HG03342 (cell line): ENCODE data around the gene GTF3C5.
"Not testable (repeated sequence)": the region's sequence is repeated elsewhere in the genome, so short reads cannot be mapped to it uniquely, and the experiment has no call there.

Experiments used
- ATAC-seq: cut with Tn5 transposase; IDR thresholded peaks from one replicate; pipeline ENCODE4 v1.9.1; 2021; ENCODE audit warnings: mild to moderate bottlenecking, moderate library complexity; ENCODE audit not compliant: unreplicated experiment

The GTF3C5 gene

GRCh38 chr9:133067006-133067405, 36.2 kb downstream of the GTF3C5 start:
- no peak for ATAC-seq

DNA sequence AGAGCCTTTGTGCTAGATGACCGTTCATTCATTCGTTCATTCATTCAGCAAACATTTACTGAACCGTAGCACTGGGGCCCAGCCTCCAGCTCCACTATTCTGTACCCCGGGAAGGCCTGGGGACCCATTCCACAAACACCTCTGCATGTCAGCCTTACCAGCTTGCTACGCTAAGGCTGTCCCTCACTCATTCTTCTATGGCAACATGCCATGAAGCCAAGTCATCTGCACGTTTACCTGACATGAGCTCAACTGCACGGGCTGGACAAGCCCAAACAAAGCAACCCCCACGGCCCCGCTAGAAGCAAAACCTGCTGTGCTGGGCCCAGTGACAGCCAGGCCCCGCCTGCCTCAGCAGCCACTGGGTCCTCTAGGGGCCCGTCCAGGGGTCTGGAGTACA, 37.0 kb downstream of the GTF3C5 start:
- ATAC-seq, result no peak

DNA sequence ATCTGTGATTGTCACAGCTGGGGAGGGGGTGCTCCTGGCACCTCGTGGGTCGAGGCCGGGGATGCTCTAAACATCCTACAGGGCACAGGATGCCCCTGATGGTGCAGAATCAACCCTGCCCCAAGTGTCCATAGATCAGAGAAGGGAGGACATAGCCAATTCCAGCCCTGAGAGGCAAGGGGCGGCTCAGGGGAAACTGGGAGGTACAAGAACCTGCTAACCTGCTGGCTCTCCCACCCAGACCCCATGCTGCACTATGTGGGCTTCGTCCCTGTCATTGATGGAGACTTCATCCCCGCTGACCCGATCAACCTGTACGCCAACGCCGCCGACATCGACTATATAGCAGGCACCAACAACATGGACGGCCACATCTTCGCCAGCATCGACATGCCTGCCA, 37.6 kb downstream of the GTF3C5 start:
- not testable (repeated sequence) for ATAC-seq

DNA sequence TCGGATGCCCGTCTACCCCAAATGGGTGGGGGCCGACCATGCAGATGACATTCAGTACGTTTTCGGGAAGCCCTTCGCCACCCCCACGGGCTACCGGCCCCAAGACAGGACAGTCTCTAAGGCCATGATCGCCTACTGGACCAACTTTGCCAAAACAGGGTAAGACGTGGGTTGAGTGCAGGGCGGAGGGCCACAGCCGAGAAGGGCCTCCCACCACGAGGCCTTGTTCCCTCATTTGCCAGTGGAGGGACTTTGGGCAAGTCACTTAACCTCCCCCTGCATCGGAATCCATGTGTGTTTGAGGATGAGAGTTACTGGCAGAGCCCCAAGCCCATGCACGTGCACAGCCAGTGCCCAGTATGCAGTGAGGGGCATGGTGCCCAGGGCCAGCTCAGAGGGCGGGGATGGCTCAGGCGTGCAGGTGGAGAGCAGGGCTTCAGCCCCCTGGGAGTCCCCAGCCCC, 39.7 kb downstream of the GTF3C5 start:
- ATAC-seq, result not testable (repeated sequence)

DNA sequence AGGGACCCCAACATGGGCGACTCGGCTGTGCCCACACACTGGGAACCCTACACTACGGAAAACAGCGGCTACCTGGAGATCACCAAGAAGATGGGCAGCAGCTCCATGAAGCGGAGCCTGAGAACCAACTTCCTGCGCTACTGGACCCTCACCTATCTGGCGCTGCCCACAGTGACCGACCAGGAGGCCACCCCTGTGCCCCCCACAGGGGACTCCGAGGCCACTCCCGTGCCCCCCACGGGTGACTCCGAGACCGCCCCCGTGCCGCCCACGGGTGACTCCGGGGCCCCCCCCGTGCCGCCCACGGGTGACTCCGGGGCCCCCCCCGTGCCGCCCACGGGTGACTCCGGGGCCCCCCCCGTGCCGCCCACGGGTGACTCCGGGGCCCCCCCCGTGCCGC, 40.2 kb downstream of the GTF3C5 start:
- not testable (repeated sequence) for ATAC-seq

DNA sequence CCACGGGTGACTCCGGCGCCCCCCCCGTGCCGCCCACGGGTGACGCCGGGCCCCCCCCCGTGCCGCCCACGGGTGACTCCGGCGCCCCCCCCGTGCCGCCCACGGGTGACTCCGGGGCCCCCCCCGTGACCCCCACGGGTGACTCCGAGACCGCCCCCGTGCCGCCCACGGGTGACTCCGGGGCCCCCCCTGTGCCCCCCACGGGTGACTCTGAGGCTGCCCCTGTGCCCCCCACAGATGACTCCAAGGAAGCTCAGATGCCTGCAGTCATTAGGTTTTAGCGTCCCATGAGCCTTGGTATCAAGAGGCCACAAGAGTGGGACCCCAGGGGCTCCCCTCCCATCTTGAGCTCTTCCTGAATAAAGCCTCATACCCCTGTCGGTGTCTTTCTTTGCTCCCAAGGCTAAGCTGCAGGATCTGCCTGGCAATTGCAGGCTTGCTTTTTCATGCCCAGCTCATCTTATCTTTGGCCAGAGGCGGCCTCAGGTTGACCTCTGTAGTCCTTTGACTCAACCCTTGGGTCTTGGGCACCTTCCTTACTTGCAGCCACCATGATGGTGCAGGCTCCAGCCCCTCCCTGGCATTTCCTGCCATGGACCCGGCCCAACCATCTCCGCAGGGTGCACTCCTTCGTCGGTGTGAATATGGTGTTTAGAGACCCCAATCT, 40.8 kb downstream of the GTF3C5 start:
- no peak for ATAC-seq

DNA sequence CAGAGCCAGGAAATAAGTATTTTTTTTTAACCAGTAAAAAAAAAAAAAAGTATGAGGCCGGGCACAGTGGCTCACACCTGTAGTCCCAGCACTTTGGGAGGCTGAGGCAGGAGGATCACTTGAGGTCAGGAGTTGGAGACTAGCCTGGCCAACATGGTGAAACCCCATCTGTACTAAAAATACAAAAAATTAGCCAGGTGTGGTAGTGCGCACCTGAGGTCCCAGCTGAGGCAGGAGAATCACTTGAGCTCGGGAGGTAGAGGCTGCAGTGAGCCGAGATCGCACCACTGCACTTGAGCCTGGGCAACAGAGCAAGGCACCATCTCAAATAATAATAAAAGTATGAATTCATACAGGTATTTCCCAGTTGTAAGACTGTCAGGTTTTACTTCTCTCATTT, 41.4 kb downstream of the GTF3C5 start:
- not testable (repeated sequence) for ATAC-seq

GRCh38 chr9:133073086-133074014, 42.6 kb downstream of the GTF3C5 start:
- no peak for ATAC-seq

- no peak for ATAC-seq
These were observed 43.4 kb downstream of the GTF3C5 start for GRCh38 chr9:133074111-133074651.

DNA sequence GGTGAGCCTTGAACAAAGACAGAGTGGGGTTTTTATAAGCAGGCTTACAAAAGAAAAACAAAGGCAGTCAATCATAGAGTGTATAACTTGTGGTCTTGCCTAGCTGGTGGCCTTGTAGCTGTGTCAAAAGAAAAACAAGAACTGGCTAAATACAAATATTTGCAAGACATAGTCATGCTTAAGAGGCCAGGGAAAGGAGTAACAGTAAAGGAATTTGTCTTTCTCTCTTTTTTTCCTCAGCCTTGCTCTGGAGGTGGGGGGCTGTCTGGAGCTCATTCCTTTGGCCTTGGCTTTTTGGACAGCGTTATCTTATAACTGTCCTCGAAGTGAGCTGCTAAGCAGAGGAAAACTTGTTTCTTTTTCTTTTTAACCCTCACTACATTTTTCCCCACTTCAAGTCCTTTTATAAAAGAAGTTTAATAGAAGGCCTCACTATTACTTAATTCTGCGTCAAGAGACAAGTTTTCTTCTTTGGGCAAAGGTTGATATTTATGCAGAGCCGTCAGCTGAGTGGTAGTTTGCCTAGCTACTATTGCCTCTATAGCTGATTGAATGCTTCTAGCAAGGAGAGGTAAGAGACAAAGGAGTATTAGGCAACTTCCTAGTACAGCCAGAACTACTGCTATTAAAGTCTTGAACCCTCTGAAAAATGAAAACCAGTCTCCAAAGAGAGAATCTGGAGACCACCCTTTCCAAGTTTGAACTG, 45.3 kb downstream of the GTF3C5 start:
- no peak for ATAC-seq

DNA sequence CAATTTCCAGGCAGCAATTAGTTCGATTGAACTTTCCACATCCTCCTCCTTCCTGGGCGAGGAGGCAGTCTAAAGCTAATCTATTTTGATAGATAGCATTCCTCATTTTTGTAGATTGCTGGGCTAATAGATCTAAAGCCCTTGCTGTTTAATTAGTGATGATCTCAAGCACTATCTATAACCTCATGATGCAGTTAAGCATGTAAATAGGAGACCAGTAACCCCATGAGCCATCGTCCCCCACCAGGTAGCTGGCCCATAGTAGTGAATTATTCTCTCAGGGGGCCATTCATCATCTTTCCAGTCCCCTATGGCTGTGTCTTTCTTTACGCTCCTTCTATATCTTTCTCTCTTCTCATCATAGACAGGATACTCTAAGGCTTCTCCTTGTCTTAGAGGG, 45.9 kb downstream of the GTF3C5 start:
- no peak for ATAC-seq

DNA sequence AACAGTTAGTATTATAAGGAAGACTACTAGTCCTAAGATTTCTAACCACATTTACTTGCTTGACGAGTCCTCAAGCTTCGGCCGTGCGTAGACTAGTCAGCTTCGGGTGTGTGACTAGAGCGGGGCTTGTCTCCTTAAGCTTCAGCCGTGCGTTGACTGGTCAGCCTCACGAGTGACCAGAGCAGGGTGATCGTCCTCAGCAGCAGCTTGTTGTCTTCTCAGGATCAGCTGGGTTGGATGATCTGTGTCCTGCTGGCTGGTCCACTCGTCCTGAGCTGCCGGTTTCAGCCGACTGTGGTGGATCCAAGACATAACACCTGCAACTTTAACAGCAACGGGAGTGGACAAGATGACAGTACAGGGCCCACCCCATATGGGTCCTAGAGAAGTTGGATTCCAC, 47.7 kb downstream of the GTF3C5 start:
- ATAC-seq, result no peak

DNA sequence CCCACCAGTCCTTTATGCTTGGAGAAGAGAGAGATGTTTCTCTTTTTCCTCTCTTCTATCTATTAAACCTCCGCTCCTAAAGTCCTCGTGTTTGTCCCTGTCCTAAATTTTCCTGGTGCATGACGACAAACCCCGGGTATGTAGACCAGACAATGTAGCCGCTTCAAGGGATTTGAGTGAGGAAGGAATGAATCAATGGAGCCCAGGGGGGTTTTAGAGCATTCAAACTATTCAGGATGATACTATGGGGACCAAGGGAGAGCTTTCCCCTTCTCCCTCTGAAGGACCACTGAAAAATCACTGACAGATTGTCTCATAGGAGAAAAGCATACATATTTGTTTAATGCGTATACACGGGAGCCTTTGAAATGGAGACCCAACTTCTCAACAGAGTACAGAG, 49.4 kb downstream of the GTF3C5 start:
- ATAC-seq, result no peak

DNA sequence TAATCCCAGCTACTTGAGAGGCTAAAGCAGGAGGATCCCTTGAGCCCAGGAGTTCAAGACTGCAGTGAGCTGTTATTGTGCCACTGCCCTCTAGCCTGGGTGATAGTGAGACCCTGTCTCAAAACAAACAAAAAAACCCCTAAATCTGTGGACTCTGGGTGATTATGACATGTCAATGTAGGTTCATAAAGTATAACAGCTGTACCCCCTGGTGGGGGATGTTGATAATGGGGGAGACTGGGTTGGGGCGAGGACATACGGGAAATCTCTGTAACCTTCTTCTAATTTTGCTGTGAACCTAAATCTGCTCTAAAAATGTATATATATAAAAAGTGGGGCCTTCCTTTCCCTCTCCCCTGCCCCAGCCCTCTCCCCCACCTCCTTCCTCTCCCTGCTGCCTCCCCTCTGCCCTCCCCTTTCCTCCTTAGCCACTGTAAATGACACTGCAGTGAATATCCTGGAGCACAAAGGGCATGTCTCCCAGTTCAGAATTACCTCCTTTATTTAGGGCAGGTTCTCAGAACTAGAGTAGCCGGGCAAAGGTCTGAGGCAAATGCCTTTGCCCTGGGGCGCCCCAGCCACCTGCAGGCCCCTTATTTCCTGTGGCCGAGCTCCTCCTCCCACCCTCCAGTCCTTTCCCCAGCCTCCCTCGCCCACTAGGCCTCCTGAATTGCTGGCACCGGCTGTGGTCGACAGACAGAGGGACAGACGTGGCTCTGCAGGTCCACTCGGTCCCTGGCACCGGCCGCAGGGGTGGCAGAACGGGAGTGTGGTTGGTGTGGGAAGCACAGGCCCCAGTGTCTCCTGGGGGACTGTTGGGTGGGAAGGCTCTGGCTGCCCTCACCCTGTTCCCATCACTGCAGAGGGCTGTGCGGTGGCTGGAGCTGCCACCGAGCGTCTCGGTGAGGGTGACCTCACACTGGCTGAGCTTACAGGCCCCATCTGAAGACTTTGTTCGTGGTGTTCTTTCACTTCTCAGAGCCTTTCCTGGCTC, 50.3 kb downstream of the GTF3C5 start:
- ATAC-seq, result not testable (repeated sequence)

- not testable (repeated sequence) for ATAC-seq
These were observed 51.3 kb downstream of the GTF3C5 start for GRCh38 chr9:133081957-133082644.

- ATAC-seq, result not testable (repeated sequence)
These were observed 52.9 kb downstream of the GTF3C5 start for GRCh38 chr9:133083688-133084087.

DNA sequence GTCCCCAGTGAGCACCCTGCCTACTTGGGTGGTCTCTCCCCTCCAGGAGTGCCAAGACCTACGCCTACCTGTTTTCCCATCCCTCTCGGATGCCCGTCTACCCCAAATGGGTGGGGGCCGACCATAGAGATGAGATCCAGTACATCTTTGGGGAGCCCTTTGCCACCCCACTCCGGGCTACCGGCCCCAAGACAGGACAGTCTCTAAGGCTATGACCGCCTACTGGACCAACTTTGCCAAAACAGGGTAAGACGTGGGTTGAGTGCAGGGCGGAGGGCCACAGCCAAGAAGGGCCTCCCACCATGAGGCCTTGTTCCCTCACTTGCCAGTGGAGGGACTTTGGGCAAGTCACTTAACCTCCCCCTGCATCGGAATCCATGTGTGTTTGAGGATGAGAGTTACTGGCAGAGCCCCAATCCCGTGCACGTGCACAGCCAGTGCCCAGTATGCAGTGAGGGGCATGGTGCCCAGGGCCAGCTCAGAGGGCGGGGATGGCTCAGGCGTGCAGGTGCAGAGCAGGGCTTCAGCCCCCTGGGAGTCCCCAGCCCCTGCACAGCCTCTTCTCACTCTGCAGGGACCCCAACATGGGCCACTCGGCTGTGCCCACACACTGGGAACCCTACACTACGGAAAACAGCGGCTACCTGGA, 55.5 kb downstream of the GTF3C5 start:
- not testable (repeated sequence) for ATAC-seq

DNA sequence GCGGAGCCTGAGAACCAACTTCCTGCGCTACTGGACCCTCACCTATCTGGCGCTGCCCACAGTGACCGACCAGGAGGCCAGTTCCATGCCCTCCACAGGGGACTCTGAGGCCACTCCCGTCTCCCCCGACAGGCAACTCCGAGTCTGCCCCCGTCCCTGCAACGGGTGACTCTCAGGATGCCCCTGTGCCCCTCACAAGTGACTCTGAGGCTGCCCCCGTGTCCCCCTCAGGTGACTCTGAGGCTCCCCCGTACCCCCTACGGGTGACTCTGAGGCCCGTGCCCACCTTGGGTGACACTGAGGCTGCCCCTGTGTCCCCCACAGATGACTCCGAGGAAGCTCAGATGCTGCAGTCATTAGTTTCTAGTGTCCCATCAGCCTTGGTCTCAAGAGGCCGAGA, 56.1 kb downstream of the GTF3C5 start:
- ATAC-seq, result no peak
